ENCODE measurements around the gene NEGR1. TPM values are rescaled to one million over a fixed set of nuclear protein-coding genes. Genes with fewer than 3 reads are reported as not detected.

Gene NEGR1
- polyA plus RNA-seq, 5 donors = 3.3 to 6.8 (median 3.9) TPM

- peak in 1 of 2 donors; percentile 7 for DNase-seq
Observed at GRCh38 chr1:72037745-72038343, 244.5 kb downstream of the NEGR1 start.

GRCh38 chr1:72034827-72035226 lies 247.5 kb downstream of the NEGR1 start:
- no peak for DNase-seq

DNA sequence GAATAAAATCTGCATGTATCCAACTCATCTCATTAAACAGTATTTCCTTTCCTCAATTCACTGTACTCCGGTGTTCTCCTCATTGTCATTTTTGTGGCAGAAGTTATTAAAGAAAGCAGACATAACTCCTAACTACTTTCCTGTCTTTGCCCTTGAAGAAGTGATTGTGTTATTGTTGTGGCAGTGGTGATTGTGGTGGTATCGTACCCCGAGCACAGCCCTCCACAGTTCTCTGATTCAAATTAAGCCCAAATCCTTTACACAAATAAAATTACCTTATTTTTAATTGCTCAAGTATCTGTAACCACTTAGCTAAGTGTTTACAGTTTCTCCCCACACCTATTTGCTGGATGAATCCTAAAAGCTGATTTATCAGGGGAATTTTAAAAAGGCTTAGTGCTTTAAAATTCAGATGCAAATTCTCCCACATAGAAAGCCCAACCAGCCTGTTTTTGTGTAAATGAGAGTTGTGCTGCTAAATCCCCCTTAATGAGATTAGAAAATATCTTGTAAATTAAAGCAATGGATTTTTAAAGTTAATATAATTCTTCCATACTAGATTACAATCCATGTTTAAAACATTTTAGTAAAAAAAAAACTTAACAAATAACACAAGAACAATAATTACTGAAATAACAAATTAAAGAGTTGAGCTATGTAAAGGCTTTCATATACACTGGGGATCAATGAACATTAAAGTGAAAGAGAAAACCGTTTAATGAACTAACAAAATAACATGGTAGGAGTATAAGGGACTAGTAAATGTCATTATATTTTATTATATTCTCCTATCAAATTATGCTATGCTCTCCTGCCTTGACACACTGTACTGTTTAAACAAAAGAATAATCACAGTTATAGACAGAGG lies 259.0 kb downstream of the NEGR1 start:
- DNase-seq = no peak

DNA sequence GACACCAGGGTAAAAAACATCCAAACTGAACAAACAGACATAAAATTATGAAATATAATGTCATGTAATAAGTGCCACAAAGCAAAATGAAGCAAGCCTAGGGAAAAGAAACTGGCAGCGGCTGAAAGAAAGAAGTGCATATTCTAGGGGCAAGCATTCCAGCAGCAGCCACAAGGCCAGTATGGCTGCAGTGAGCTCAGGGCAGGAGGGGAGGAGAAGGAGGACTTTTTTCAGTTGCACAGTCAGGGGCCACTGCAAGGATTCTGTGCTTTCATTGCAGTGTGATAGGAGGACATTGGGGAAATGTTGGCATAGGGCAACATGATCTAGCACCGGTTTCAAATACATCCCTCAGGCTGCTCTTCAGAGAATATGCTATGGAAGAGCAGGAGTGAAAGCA lies 263.8 kb downstream of the NEGR1 start:
- DNase-seq = no peak

- no peak for DNase-seq
Observed at GRCh38 chr1:72015006-72015405, 267.3 kb downstream of the NEGR1 start.

DNA sequence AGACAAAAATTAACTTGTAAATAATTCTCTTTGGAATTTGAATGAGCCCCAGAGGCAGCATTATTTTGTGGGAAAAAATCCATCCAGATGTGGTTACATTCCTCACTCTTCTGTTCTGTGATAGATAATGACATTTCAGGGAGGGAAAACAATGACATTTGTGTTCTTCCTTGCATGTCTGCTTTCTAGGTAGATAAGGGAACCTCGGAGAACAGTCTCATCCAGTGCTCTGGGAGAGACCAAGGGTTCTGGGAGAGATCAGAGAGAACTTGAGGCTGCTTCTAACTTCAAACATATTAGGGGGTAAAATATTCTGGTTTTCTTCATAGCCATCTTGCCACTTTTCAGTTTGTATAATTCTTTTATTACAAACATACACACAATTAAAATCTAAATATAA lies 269.2 kb downstream of the NEGR1 start:
- DNase-seq = no peak

DNA sequence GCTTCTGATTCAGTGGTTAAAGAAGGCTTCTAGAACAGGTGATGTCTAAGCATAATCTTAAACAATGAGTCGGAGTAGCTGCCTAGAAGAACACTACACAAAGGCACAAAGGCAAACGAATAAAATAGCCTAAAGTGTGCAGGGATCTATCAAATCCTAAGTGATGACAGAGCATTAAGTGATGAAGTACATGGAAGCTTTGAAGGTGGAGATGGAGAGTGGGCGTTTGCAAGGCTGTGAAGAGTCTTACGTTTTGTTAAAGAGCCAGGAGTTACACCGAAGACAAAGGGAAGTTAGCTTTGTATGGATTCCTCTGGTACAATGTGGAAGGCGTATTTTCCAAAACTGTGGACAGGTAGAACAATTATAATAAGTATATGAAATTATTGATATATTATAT lies 270.6 kb downstream of the NEGR1 start:
- no peak for DNase-seq

GRCh38 chr1:72010094-72010431 lies 272.3 kb downstream of the NEGR1 start:
- DNase-seq = no peak

GRCh38 chr1:72009173-72010093 lies 272.9 kb downstream of the NEGR1 start:
- DNase-seq = peak; percentile 7 to 21

- DNase-seq = no peak
Observed at GRCh38 chr1:72007312-72007711, 275.0 kb downstream of the NEGR1 start.

GRCh38 chr1:72006092-72006491 lies 276.2 kb downstream of the NEGR1 start:
- DNase-seq = no peak

GRCh38 chr1:72003092-72003491 lies 279.2 kb downstream of the NEGR1 start:
- no peak for DNase-seq

DNA sequence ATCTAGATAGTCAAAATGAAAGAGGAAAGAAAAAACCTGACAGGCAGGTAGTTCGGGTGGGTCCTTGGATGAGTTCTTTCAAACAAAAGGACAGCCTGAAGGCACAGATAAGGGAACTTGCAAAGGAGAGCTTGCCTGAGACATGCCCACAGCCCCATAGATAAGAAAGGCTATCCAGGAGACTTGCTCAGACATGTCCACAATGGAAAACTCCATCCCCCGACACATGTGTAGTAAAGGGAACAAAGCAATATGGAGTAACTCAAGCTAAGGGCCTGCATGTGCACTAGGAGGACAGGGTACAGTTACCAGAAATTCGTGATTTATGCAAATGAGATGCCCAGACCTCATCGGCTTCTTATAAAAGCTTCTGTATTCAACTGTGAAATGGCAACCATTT lies 281.5 kb downstream of the NEGR1 start:
- no peak for DNase-seq

DNA sequence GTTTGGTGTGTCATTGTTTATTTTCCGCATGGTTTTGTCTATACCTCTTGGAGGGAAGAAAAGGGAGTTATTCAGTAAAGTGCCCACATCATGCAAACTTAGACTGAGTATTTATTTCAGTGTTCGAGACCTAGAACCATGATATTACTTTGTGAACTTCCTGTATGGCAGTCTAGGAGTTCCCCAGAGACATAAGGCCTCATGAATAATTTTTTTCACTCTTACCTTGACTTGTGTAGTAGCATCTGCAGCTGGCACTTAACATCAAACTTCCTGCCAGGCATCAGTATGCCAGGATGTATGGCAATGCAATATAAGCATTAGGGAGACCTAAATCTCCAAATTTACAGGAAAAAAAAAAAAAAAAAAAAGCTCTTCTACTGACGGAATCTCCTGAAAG lies 287.7 kb downstream of the NEGR1 start:
- no peak for DNase-seq

- DNase-seq = no peak
Observed at GRCh38 chr1:71987181-71987580, 295.2 kb downstream of the NEGR1 start.

DNA sequence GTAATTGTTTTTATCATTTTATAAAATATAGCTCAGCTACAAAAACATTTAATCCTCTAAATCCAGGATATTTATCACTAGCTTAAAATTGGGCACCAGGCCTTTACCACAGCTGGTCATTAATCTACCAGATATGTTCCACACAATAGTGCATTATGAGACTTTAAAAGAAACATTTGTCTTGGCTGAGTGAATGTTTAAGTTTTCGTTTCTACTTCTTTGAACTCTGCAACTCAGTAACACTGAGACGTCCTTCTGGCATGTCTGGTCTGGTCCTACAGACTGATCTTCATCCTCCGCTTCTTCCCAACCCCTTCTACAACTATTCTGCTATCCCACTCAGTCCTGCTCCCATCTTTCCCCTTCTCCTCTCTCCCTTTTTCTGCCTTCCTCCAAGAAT lies 296.2 kb downstream of the NEGR1 start:
- no peak for DNase-seq

DNA sequence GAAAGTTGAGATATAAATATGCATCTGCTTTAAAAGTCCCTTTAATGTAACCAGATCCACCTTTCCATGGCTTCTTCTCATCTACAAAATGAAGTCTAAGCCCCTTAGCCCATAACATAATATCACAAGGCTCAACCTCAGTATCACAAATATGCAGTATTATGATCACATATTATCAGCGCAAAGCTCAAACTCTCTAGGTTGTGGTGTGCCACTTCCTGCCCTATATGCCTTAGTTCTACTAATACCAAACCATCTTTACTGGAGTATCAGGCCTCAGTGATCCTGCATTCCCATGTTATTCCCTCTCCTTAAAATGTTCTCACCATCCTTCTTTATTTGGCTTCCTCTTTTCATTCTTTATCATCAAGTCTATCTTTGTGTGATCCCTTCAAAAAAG lies 301.8 kb downstream of the NEGR1 start:
- DNase-seq = no peak

DNA sequence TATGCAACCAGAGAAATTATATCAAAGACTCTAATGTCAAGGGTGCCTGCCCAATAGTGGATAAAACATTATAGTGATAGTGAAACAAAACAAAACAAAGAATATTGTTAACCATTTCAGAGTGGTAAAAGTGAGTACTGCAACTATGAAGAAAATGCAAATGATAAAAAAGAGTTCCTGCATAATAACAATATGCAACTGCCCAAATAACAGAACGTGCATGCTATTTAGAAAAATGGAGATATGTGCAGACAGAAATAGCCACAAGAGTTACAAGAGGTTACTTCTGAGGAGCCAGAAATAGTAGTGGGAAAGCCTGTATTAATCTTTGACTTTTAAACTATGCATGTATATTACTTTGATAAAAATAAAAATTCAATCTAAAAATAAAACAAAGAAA lies 302.5 kb downstream of the NEGR1 start:
- no peak for DNase-seq

DNA sequence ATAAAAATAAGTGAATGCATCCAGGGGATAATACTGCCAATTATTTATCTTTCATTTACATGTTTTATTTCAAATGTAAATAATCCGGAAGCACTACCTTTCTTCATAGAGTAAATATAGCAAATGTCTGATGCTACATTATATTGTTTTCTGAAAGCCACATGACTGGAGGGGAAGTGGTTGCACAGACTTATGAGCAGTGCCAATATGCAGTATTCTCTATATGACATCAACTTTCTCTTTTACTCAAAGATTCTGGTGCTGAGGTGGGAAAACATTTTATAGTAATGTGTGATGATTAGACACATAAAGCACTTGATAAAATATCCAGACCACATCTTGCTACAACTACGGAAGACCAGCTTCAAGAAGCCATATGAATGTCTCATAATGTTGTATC lies 314.7 kb downstream of the NEGR1 start:
- no peak for DNase-seq

DNA sequence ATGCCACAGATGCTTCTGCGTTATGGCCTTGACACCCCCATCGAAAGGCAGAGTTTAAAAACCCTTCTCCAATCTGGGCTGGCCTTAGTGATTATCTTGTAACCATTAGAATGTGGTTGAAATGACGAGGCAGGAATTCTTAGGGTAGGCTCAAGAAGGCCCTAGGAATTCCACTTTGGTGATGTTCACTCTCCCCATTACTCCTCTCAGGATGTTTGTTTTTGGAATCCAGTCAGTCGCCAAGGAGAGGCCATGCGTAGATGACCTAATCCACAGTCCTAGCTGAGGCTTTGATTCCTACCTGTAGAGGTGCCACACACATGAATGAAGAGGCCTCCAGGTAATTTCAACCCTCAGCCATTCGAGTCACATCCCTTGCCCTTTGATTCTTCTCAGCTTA lies 318.2 kb downstream of the NEGR1 start:
- DNase-seq = no peak

DNA sequence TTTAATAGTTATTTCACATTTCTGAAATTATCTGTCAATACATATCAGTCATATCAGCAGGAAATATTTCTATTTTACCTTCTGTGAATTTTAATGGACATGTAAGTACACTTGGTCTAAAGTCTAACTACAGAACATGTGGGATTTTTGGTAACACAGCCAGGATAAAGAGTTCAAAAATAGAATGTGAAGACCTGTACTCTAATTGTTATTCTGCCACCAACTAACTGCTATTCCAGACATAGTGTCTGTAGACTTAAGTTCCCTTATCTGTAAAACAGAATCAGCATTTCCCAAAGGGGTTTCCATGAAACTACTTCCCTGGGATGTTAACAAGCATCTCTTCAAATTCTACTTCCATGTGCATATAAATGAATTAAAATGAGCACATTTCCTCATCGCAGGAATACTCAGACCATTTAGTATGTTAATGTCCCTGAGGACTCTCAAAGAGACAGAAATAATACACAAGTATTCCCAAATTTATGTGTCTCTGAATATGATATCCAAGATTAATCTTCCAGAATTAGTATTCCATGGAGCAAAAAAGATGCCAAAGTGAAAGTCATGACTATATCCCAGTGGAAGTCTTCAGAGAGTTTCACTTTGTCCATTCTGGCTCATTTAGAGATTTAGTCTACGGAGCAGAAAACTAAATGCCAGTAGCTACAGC lies 325.6 kb downstream of the NEGR1 start:
- no peak for DNase-seq

DNA sequence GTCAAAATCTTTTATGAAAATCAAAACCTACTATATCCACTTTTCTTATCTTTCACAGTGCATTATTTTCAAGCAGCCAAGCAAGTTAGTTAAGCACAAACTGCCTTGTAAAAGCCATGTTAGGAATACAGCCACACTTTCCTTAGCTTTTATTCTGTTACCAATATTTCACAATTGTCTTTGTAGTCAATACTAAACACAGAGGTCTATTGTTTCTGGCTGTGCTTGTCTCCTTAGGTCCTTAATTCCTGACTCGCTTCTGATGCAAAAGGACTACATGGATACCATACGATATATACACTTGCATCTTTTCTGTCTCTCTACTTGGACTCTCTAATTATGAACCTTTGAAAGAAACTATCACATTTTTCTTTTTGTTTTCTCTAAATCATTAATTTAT lies 331.8 kb downstream of the NEGR1 start:
- DNase-seq = no peak
